Natural killer cell (primary cell): Measurements from ENCODE around the gene GPRC6A. TPM values are rescaled to one million over a fixed set of nuclear protein-coding genes. Genes with fewer than 3 reads are reported as not detected.
"Not testable (repeated sequence)": the region's sequence is repeated elsewhere in the genome, so short reads cannot be mapped to it uniquely, and the experiment has no call there.

Experiments
- ATAC-seq, 3 donors: fragments of 150-1000 bp in 2 of 3; fragments of 200-7000 bp in 1 of 3; cut with Tn5 transposase; 1 replicate in 1 of 3; 2 replicates in 2 of 3; pipeline ENCODE4 v1.10.0; 2021; ENCODE audit warnings: mild to moderate bottlenecking in 2 of 3, moderate library complexity in 2 of 3
- DNase-seq, 2 donors: peaks; one replicate each; pipeline versions ENCODE4 v3.0.0 to v3.0.0-alpha.2; 2013 to 2021; ENCODE audit warnings: mixed read lengths in 1 of 2
- H3K27ac ChIP-seq: one replicate; pipeline ENCODE4 v1.5.1; 2013; ENCODE audit warnings: mild to moderate bottlenecking, low read length
- H3K27me3 ChIP-seq: one replicate; pipeline ENCODE4 v1.6.1; 2013; ENCODE audit warnings: low read length; ENCODE audit not compliant: control insufficient read depth, insufficient read depth
- H3K36me3 ChIP-seq: one replicate; pipeline ENCODE4 v1.6.1; 2013; ENCODE audit warnings: low read length; ENCODE audit not compliant: control insufficient read depth, insufficient read depth
- H3K4me1 ChIP-seq: one replicate; pipeline ENCODE4 v1.6.1; 2013; ENCODE audit warnings: low read length; ENCODE audit not compliant: control insufficient read depth, insufficient read depth
- H3K4me3 ChIP-seq: one replicate; pipeline ENCODE4 v1.5.1; 2013; ENCODE audit warnings: low read length
- H3K9me3 ChIP-seq: one replicate; pipeline ENCODE4 v1.6.1; 2013; ENCODE audit warnings: low read length; ENCODE audit not compliant: control insufficient read depth, insufficient read depth
- H3K27ac Mint-ChIP-seq, 2 donors: one replicate each; pipeline ENCODE4 v1.8.0; 2022; ENCODE audit warnings: mild to moderate bottlenecking in 2 of 2, mixed read lengths in 2 of 2, moderate library complexity in 1 of 2
- H3K27me3 Mint-ChIP-seq, 2 donors: one replicate each; pipeline ENCODE4 v1.8.0; 2022; ENCODE audit warnings: low read depth in 2 of 2, mixed read lengths in 2 of 2
- H3K36me3 Mint-ChIP-seq: one replicate; pipeline ENCODE4 v1.8.0; 2022; ENCODE audit warnings: mixed read lengths
- H3K4me1 Mint-ChIP-seq, 2 donors: one replicate each; pipeline ENCODE4 v1.8.0; 2022; ENCODE audit warnings: mixed read lengths in 2 of 2
- H3K4me3 Mint-ChIP-seq: one replicate; pipeline ENCODE4 v1.8.0; 2022; ENCODE audit warnings: mild to moderate bottlenecking, moderate library complexity, mixed read lengths
- H3K9me3 Mint-ChIP-seq, 2 donors: one replicate each; pipeline ENCODE4 v1.8.0; 2022; ENCODE audit warnings: mixed read lengths in 2 of 2
- CTCF ChIP-seq: fragments of 200-600 bp; IDR thresholded peaks from one replicate; pipeline ENCODE4 v1.8.0; 2022; ENCODE audit warnings: antibody characterized with exemption
- WGBS: methylation state at CpG from one replicate; pipeline ENCODE4 v1.1.7; 2013; ENCODE audit warnings: missing lambda C conversion rate; ENCODE audit not compliant: insufficient coverage; 5-methylcytosine and 5-hydroxymethylcytosine counted together
- intact Hi-C: fragments of 100-400 bp; cut with micrococcal nuclease; formaldehyde crosslinking; loops from one replicate; pipeline ENCODE4 v1.14.2; 2022
- total RNA-seq, 4 donors: library from RNA; stranded (reverse); fragments of 120-200 nt in 1 of 4; gene quantifications; one replicate each; pipeline versions ENCODE4 v1.2.3 to v1.2.4, GENCODE V29; 2013 to 2022

Gene GPRC6A
- total RNA-seq, 3 donors from 2014 or later (not counting 1 experiment from before 2014, with no cell fraction given) = not detected

- H3K27ac Mint-ChIP-seq = no peak overlapping the region
- no peak overlapping the region for H3K4me3 Mint-ChIP-seq
- DNase-seq (no peak), ATAC-seq (no peak)
- H3K4me1 Mint-ChIP-seq = no peaks in the 10 kb centered on the region
- intact Hi-C loops = no loop called here
- Histone ChIP-seq H3K9me3 (no peaks in the 10 kb centered on the region), H3K4me3 (no peak overlapping the region), H3K27me3 (no peaks in the 10 kb centered on the region), H3K36me3 (no peaks in the 10 kb centered on the region), H3K27ac (no peak overlapping the region), H3K4me1 (no peaks in the 10 kb centered on the region)
- 80% methylated on average over 1 of the region's 5 CpGs for WGBS
- no peaks in the 10 kb centered on the region for H3K36me3 Mint-ChIP-seq
- TF ChIP-seq CTCF = no peak
- no peaks in the 10 kb centered on the region for H3K27me3 Mint-ChIP-seq
- H3K9me3 Mint-ChIP-seq = peaks cover 2 to 11% of the 10 kb centered on the region in 2 donors
Measured at GRCh38 chr6:116836606-116837342, 7.9 kb upstream of the GPRC6A start.

GRCh38 chr6:116834526-116834925 is 5.6 kb upstream of the GPRC6A start:
- DNase-seq, H3K27me3 Mint-ChIP-seq, ATAC-seq, H3K9me3 ChIP-seq, H3K27ac ChIP-seq, H3K4me1 Mint-ChIP-seq, H3K9me3 Mint-ChIP-seq, H3K27ac Mint-ChIP-seq, H3K36me3 Mint-ChIP-seq, H3K4me3 Mint-ChIP-seq, H3K27me3 ChIP-seq, H3K4me1 ChIP-seq, H3K4me3 ChIP-seq, intact Hi-C loops, H3K36me3 ChIP-seq: not testable (repeated sequence)
- 100% methylated on average over 2 of the region's 2 CpGs for WGBS

GRCh38 chr6:116827561-116828240 is 1.2 kb downstream of the GPRC6A start:
- peaks cover 7% of the 10 kb centered on the region for H3K9me3 ChIP-seq
- no peaks in the 10 kb centered on the region for H3K27me3 ChIP-seq
- no peak overlapping the region for H3K27ac Mint-ChIP-seq
- no peak for ATAC-seq
- H3K4me1 Mint-ChIP-seq = no peaks in the 10 kb centered on the region
- no peak for DNase-seq
- H3K9me3 Mint-ChIP-seq = peaks cover 7 to 12% of the 10 kb centered on the region in 2 donors
- WGBS = 80% methylated on average over 1 of the region's 2 CpGs
- TF ChIP-seq CTCF = no peak
- intact Hi-C loops = no loop called here
- no peak overlapping the region for H3K4me3 Mint-ChIP-seq
- no peaks in the 10 kb centered on the region for H3K36me3 ChIP-seq
- H3K27ac ChIP-seq = no peak overlapping the region
- H3K4me3 ChIP-seq = no peak overlapping the region
- H3K4me1 ChIP-seq = no peaks in the 10 kb centered on the region
- H3K27me3 Mint-ChIP-seq = no peaks in the 10 kb centered on the region
- H3K36me3 Mint-ChIP-seq = no peaks in the 10 kb centered on the region

- H3K4me1 ChIP-seq, ATAC-seq, H3K4me1 Mint-ChIP-seq, DNase-seq, H3K27me3 ChIP-seq, H3K36me3 Mint-ChIP-seq, H3K36me3 ChIP-seq, H3K27ac Mint-ChIP-seq, H3K4me3 Mint-ChIP-seq, H3K9me3 Mint-ChIP-seq, H3K27me3 Mint-ChIP-seq, H3K9me3 ChIP-seq, intact Hi-C loops, H3K27ac ChIP-seq, H3K4me3 ChIP-seq: not testable (repeated sequence)
- WGBS = 96% methylated on average over 15 of the region's 15 CpGs
Measured at GRCh38 chr6:116816336-116816735, 12.5 kb downstream of the GPRC6A start.
